Kidney (tissue), 14 donors: ENCODE results near the gene CES3. TPM values are rescaled to one million over a fixed set of nuclear protein-coding genes. Genes with fewer than 3 reads are reported as not detected.

ENCODE experiments used
- DNase-seq, 5 donors: peaks; one replicate each; pipeline ENCODE4 v3.0.0-alpha.2; 2013 to 2020
- FAIRE-seq: peaks from 2 replicates; lab custom pipeline; 2012; peaks lifted over from hg19 to GRCh38; lab: Jason Lieb, UNC
- H3K27ac ChIP-seq, 2 donors: one replicate each; pipeline ENCODE4 v1.7.0; 2013; ENCODE audit warnings: low read depth in 2 of 2, low read length in 2 of 2, inconsistent platforms in 1 of 2
- H3K27me3 ChIP-seq: one replicate; pipeline ENCODE4 v1.7.1; 2013; ENCODE audit warnings: low read length, inconsistent platforms; ENCODE audit not compliant: control insufficient read depth, insufficient read depth
- H3K36me3 ChIP-seq, 3 donors: one replicate each; pipeline versions ENCODE4 v1.7.0 to v1.7.1; 2013; ENCODE audit warnings: low read length in 3 of 3, control low read depth in 1 of 3, inconsistent platforms in 1 of 3; ENCODE audit not compliant: insufficient read depth in 3 of 3, control insufficient read depth in 2 of 3
- H3K4me1 ChIP-seq, 3 donors: one replicate each; pipeline versions ENCODE4 v1.7.0 to v1.7.1; 2013; ENCODE audit warnings: low read length in 3 of 3, inconsistent platforms in 1 of 3, low read depth in 1 of 3; ENCODE audit not compliant: control insufficient read depth in 2 of 3, insufficient read depth in 2 of 3
- H3K4me3 ChIP-seq, 3 donors: one replicate each; pipeline versions ENCODE4 v1.7.0 to v1.8.1; 2013; ENCODE audit warnings: low read length in 3 of 3, control low read depth in 1 of 3, inconsistent platforms in 1 of 3
- H3K9ac ChIP-seq, 3 donors: one replicate each; pipeline versions ENCODE4 v1.7.0 to v1.7.1; 2013; ENCODE audit warnings: low read length in 3 of 3, control low read depth in 1 of 3, inconsistent platforms in 1 of 3
- H3K9me3 ChIP-seq, 3 donors: one replicate each; pipeline versions ENCODE4 v1.7.0 to v1.7.1; 2013; ENCODE audit warnings: low read length in 3 of 3, control low read depth in 1 of 3, inconsistent platforms in 1 of 3; ENCODE audit not compliant: control insufficient read depth in 2 of 3, insufficient read depth in 1 of 3
- intact Hi-C: fragments of 100-400 bp; cut with DNase I; formaldehyde crosslinking; loops from one replicate; pipeline ENCODE4 v1.11.1; 2022
- polyA plus RNA-seq: library from polyadenylated mRNA; stranded (reverse); fragments of 350-450 nt; fragmentation: Illumina TruSeq; extraction: RNeasy Lipid Tissue Mini Kit (QIAGEN cat#74804); gene quantifications from one replicate; pipeline ENCODE4 v1.2.3, GENCODE V29; 2014; ENCODE audit warnings: low read depth, low replicate concordance; ENCODE audit not compliant: insufficient read depth
- total RNA-seq: library from RNA; stranded (reverse); fragmentation: NEBNext Ultra II Directional; extraction: Animal tissue kit (Norgen Biotek cat#: 25700); gene quantifications from one replicate; pipeline ENCODE4 v1.2.1, GENCODE V29; 2021
- TF ChIP-seq, protein P1 (sequence below): IDR thresholded peaks from 3 replicates; pipeline ENCODE4 v1.5.1; 2012; ENCODE audit warnings: mild to moderate bottlenecking, moderate library complexity, borderline replicate concordance; ENCODE audit not compliant: insufficient read depth; ENCODE audit errors: extremely low read depth
- donor health status: control.
- donor health status: control.
- donor health status: control.
- donor health status: control.
- donor health status: control.
- donor health status: DM: yes; HTN: yes; CAD: no.
- donor health status: Normal renal cell carcinoma (clear cell type).

CES3 gene
- total and polyA plus RNA-seq, 2 donors from 2014 or later, result 2.1 to 7.8 TPM

DNA sequence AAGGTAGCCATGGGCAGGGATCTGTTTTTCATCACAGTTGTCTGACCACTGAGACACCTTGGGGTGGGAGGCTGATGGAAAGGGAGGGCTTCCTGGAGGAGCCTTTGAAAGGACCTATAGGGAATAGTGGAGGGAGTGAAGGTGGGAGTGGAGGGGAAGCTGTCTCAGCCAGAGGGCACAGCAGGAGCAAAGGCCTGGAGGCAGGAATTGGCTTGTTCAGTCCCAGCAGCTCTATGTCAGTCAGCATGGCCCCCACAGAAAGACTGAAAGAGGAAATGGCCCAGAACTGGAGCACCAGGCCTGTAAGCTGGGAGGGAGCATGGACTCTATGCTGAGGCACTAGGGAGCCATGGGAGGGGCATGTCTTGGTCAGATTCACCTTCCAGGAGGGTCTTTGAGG lies 55.1 kb downstream of the CES3 start:
- Histone ChIP-seq H3K9ac (no peak overlapping the region), H3K9me3 (no peaks in the 10 kb centered on the region), H3K36me3 (no peaks in the 10 kb centered on the region), H3K27ac (no peak overlapping the region), H3K27me3 (no peaks in the 10 kb centered on the region), H3K4me3 (no peak overlapping the region), H3K4me1 (peaks cover 0 to 8% (median 0%) of the 10 kb centered on the region in 3 donors)
- DNase-seq (peak in 1 of 5 donors; percentile 35), FAIRE-seq (no peak)
- intact Hi-C loops, result no loop called here
- TF ChIP-seq, protein P1, sequence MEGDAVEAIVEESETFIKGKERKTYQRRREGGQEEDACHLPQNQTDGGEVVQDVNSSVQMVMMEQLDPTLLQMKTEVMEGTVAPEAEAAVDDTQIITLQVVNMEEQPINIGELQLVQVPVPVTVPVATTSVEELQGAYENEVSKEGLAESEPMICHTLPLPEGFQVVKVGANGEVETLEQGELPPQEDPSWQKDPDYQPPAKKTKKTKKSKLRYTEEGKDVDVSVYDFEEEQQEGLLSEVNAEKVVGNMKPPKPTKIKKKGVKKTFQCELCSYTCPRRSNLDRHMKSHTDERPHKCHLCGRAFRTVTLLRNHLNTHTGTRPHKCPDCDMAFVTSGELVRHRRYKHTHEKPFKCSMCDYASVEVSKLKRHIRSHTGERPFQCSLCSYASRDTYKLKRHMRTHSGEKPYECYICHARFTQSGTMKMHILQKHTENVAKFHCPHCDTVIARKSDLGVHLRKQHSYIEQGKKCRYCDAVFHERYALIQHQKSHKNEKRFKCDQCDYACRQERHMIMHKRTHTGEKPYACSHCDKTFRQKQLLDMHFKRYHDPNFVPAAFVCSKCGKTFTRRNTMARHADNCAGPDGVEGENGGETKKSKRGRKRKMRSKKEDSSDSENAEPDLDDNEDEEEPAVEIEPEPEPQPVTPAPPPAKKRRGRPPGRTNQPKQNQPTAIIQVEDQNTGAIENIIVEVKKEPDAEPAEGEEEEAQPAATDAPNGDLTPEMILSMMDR, result no peak

GRCh38 chr16:67016681-67017420 lies 55.8 kb downstream of the CES3 start:
- Histone ChIP-seq H3K36me3 (no peaks in the 10 kb centered on the region), H3K9me3 (no peaks in the 10 kb centered on the region), H3K4me3 (no peak overlapping the region), H3K27ac (no peak overlapping the region), H3K27me3 (no peaks in the 10 kb centered on the region), H3K4me1 (peaks cover 0 to 8% (median 0%) of the 10 kb centered on the region in 3 donors), H3K9ac (no peak overlapping the region)
- TF ChIP-seq, protein P1, result no peak
- FAIRE-seq, result no peak
- intact Hi-C loops, result no loop called here
- DNase-seq, result peak in 1 of 5 donors; percentile 37

- no peak overlapping the region for H3K27ac ChIP-seq
- no peak overlapping the region for H3K4me3 ChIP-seq
- no peak for FAIRE-seq
- intact Hi-C loops, result no loop called here
- H3K9ac ChIP-seq, result no peak overlapping the region
- H3K27me3 ChIP-seq, result no peaks in the 10 kb centered on the region
- no peaks in the 10 kb centered on the region for H3K36me3 ChIP-seq
- no peaks in the 10 kb centered on the region for H3K9me3 ChIP-seq
- DNase-seq, result peak in 1 of 5 donors; percentile 34
- H3K4me1 ChIP-seq, result peaks cover 0 to 8% (median 0%) of the 10 kb centered on the region in 3 donors
- TF ChIP-seq, protein P1, result no peak
Measured at GRCh38 chr16:67017421-67017750, 56.3 kb downstream of the CES3 start.
